ENCODE data around the gene RIN3.

Gene RIN3

DNA sequence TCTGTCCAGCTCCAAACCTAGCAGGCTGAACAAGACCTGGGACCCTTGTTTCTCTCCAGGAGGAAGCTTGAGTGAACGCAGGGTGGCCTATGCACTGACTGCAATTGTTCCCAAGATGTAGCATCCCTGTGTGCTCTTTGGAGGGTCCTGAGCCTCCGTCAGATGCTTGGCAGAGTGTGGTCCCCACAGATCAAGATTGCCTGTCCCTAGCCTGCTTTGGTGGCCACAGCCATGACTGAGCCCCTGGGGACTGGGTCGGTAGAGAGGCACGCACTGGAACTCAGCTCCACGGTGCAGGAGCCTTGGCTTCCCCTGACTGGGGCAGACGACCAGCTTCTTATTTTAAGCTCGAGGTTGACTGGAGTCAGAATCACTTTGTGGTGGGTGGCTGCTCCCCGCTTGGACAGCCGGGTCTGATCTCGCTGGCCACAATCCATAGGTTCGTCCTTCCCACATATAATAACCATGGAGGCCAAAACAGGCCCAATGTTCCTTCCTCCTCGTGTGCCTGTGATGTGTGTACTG is 137.1 kb downstream of the RIN3 start:
- Mint-ChIP-seq H3K4me1 (peaks cover 72% of the 10 kb centered on the region), H3K27ac (peak overlapping the region; percentile 99), H3K27me3 (no peaks in the 10 kb centered on the region), H3K9me3 (no peaks in the 10 kb centered on the region), H3K4me3 (peak overlapping the region; percentile 94 to 98)
- DNase-seq = peak in 1 of 2 donors; percentile 30
- ATAC-seq = peak; percentile 3

DNA sequence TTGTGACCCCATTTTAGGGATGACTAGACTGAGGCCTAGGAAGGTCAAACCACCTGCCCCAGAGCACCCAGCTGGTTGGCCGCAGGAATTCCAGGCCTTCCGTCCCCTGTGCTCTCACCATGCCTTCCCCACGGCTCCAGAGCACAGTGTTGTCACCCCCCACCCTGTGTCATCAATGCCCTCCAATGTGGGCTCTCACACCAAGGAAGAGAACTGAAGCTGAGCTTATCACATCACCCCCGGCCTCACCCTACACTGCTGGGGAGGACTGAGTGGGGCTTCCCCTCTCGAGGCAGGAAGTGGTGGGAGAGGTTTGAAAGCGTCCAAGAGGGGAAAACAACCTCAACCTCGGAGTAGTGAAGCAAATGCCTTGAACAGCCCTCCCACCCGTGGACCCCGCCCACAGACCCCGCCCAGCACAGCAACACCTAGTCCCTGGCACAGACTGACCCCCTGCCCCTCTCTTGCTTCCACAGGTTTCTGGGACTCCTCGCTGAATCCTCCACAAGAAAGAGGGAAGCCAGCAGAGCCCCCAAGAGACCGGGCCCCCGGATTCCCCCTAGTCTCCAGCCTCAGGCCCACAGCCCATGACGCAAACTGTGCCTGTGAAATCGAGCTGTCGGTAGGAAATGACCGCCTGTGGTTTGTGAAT is 137.7 kb downstream of the RIN3 start:
- Mint-ChIP-seq H3K4me3 (peak overlapping the region; percentile 94 to 98), H3K27me3 (no peaks in the 10 kb centered on the region), H3K9me3 (no peaks in the 10 kb centered on the region), H3K4me1 (peaks cover 72% of the 10 kb centered on the region), H3K27ac (peak overlapping the region; percentile 99)
- ATAC-seq (peak; percentile 91), DNase-seq (peak; percentile 82 to 92)

DNA sequence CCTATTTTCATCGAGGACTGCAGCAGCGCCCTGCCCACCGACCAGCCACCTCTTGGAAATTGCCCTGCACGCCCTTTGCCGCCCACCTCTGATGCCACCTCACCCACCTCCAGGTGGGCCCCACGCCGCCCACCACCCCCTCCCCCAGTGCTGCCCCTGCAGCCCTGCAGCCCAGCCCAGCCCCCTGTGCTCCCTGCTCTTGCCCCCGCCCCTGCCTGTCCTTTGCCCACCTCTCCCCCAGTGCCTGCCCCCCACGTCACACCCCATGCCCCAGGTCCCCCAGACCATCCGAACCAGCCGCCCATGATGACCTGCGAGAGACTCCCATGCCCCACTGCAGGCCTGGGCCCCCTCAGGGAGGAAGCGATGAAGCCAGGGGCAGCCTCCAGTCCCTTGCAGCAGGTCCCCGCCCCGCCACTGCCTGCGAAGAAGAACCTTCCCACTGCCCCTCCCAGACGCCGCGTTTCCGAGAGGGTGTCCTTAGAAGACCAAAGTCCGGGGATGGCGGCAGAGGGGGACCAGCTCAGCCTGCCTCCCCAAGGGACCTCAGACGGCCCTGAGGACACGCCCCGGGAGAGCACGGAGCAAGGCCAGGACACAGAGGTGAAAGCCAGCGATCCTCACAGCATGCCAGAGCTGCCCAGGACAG is 138.3 kb downstream of the RIN3 start:
- Mint-ChIP-seq H3K9me3 (no peaks in the 10 kb centered on the region), H3K27me3 (no peaks in the 10 kb centered on the region), H3K27ac (peak overlapping the region; percentile 99), H3K4me1 (peaks cover 72% of the 10 kb centered on the region), H3K4me3 (peak overlapping the region; percentile 94 to 98)
- ATAC-seq (peak; percentile 21), DNase-seq (peak; percentile 59 to 61)

DNA sequence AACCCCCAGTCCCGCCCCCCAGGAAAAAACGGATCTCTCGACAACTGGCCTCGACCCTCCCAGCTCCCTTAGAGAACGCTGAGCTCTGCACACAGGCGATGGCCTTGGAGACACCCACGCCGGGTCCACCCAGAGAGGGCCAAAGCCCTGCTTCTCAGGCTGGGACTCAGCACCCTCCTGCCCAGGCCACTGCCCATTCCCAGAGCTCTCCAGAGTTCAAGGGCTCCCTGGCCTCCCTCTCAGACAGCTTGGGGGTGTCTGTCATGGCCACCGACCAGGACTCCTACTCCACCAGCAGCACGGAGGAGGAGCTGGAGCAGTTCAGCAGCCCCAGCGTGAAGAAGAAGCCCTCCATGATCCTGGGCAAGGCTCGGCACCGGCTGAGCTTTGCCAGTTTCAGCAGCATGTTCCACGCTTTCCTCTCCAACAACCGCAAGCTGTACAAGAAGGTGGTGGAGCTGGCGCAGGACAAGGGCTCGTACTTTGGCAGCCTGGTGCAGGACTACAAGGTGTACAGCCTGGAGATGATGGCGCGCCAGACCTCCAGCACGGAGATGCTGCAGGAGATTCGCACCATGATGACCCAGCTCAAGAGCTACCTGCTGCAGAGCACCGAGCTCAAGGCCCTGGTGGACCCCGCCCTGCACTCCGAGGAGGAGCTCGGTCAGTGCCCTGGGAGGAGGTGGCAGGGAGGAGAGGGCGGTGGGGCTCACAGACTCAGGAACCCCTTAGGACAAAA is 139.0 kb downstream of the RIN3 start:
- Mint-ChIP-seq H3K27ac (peak overlapping the region; percentile 99), H3K4me1 (peaks cover 72% of the 10 kb centered on the region), H3K27me3 (no peaks in the 10 kb centered on the region), H3K9me3 (no peaks in the 10 kb centered on the region), H3K4me3 (peak overlapping the region; percentile 94 to 98)
- ATAC-seq = peak; percentile 5
- DNase-seq = peak; percentile 41 to 52

DNA sequence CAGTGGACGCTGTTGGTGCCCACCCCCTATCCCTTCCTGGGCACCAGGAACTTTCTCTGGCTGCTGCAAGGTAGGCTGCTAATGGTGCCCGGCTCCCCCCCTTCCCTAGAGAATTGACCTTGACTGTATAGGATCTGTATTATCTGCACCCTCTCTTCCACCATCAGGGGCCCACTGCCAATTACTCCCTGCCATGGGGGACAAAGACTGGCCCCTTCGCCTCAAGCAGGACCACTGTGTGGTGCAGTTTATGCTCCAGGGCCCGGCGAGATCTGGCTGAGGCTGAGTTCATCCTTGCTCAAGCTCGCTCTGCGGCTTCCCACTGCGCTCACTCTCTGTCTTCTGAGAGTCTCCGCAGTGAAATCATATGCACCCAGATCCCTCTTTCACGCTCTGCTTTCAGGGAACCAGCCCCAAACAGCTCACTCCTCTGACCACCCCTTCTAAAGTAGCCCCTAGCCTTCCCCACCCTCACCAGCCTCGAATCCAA is 139.6 kb downstream of the RIN3 start:
- peaks cover 72% of the 10 kb centered on the region for H3K4me1 Mint-ChIP-seq
- ATAC-seq (peak; percentile 19), DNase-seq (peak in 1 of 2 donors; percentile 53)
- no peaks in the 10 kb centered on the region for H3K27me3 Mint-ChIP-seq
- H3K9me3 Mint-ChIP-seq = no peaks in the 10 kb centered on the region
- peak overlapping the region; percentile 95 to 97 for H3K27ac Mint-ChIP-seq
- H3K4me3 Mint-ChIP-seq = peak overlapping the region; percentile 94 to 98

DNA sequence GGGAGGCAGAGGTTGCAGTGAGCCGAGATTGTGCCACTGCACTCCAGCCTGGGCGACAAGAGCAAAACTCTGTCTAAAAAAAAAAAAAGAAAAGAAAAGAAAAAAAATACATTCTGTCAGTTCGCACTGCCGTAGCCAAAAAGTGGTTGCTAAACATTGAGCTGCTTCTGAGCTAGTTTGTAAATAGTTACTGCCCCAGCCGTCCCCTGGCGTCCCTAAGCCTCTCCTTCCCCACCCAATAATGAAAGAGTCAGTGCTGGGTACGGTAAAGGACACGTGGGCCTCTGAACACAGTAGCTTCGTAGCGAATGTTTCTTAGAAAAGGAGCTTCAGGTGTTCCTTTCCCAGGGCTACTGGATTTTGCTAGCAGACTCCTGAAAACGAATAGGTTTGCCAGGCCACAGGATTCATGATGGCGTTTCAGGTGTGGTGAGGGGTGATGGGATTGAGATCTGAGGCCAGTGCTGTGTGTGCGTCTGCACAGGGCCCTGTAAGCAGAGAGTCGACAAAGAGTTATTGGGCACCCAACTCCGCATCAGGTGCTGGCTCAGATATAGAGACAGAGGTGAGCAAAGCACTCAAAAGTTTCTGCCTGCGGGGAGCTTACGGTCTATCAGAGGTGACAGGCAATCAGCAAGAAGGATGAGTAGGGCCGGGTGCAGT is 140.8 kb downstream of the RIN3 start:
- H3K4me1 Mint-ChIP-seq = peaks cover 72% of the 10 kb centered on the region
- H3K27me3 Mint-ChIP-seq = no peaks in the 10 kb centered on the region
- ATAC-seq (no peak), DNase-seq (no peak)
- no peaks in the 10 kb centered on the region for H3K9me3 Mint-ChIP-seq
- H3K4me3 Mint-ChIP-seq = peak overlapping the region; percentile 94 to 98
- H3K27ac Mint-ChIP-seq = peak overlapping the region; percentile 48 to 97

DNA sequence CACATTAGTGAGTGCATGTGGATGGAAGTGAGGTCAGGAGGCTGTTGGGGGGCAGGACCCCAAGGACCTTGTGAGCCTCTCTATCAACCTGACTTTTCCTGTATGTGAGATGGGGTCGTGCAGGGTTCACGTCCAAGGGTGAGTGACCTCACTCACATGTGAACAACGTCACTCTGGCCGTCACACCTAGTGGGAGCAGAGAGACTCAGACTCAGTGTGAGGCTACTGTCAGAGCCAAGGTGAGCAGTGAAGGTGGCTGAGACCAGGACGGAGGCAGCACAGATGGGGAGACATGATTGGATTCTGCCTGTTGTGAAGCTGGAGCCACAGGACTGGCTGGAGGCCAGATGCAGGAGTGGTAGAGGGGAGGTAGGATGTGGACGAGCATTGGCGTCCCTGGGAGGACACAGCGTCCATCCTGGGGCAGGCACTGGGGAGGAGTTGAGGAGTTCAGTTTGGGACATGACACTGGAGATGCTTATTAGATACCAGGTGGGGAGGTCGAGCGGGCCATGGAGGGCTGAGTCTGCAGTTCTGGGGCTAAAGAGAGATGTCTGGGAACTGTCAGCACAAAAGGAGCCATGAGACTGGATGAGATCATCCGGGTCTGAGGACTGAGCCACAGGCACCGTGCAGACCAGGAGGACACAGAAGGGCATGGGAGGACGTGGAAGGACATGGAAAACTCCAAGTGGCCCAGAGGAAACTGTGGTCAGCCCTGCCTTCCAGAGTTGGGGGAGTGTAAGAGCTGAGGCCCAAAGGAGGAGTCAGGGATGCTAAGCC is 142.0 kb downstream of the RIN3 start:
- H3K27ac Mint-ChIP-seq = peak overlapping the region; percentile 8 to 77
- no peaks in the 10 kb centered on the region for H3K9me3 Mint-ChIP-seq

DNA sequence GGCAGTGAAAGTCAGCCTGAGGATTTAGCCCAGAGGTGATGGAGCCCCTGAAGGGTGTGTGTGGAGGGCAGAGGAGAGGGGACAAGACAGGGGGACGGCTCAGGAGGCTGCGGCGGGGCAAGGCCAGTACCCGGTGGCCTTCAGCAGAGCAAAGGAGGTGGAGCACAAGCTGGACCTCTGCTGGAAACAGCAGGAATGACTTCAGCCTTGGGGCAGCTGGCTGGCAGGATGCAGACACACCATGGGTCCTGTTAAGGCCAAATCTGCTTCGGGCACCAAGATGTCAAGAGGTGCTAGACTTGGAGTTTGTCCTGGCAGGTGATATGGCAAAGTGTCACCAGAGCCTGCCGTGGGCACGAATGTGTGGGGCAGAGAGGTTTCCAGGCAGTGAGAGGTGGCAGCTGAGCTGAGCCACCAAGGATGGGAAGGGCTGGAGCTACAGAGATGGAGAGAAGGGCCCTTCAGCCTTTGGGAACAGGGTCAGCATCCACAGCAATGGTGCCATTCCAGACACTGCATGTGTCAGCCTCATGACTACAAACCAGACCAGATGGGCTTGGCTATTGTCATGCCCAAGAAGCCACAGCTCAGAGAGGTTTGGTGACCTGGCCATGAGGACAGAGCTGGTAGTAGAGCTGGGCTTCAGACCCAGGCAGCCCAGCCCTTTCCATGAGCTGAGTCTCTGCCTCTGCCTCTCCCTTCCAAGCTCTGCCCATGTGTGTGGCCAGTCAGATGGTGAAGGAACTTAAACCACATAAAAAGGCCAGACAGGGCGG is 142.9 kb downstream of the RIN3 start:
- H3K27me3 Mint-ChIP-seq = no peaks in the 10 kb centered on the region
- no peaks in the 10 kb centered on the region for H3K9me3 Mint-ChIP-seq
- DNase-seq (no peak), ATAC-seq (no peak)
- peak overlapping the region; percentile 77 to 94 for H3K27ac Mint-ChIP-seq
- peak overlapping the region; percentile 66 to 98 for H3K4me3 Mint-ChIP-seq
- peaks cover 73% of the 10 kb centered on the region for H3K4me1 Mint-ChIP-seq

More for the DNA sequence above, 142.0 kb downstream of the RIN3 start:
- DNase-seq (no peak), ATAC-seq (no peak)
- H3K4me3 Mint-ChIP-seq = peak overlapping the region; percentile 66 to 98
- peaks cover 72% of the 10 kb centered on the region for H3K4me1 Mint-ChIP-seq
- no peaks in the 10 kb centered on the region for H3K27me3 Mint-ChIP-seq

DNA sequence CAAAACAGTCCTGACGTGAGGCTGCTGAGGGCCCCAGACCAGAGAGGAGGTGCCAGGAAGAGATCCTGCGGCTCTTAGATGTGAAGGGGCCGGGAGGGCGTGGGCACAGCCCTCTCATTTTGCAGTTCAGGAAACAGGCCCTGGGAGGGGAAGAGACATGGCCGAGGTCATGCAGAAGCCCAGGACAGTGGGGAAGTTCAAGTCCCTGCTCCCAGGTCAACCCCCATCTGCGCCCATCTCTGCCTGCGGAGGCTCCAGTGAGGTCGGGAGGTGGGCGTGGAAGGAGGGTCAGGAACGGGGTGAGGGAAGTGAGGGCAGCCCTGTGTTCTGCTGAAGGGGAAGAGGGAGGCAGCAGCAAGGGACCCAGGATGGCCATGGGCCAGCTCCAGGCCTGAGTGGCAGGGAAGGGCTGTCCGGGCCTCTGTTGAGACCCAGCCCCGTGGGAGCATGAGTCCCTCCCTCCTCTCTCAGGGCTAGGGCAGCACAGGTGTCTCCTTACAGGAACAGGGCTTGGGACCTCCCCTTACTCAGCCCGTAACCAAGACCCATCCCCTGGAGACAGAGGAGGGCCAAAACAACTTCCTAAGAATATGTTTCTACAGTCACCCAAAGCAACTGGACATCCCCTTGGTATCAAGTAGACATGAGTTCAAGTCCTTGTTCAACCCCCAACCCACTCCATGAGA is 144.0 kb downstream of the RIN3 start:
- Mint-ChIP-seq H3K27ac (peak overlapping the region; percentile 79 to 94), H3K27me3 (no peaks in the 10 kb centered on the region), H3K9me3 (no peaks in the 10 kb centered on the region), H3K4me1 (peaks cover 84% of the 10 kb centered on the region), H3K4me3 (peak overlapping the region; percentile 43 to 98)
- DNase-seq (no peak), ATAC-seq (no peak)

DNA sequence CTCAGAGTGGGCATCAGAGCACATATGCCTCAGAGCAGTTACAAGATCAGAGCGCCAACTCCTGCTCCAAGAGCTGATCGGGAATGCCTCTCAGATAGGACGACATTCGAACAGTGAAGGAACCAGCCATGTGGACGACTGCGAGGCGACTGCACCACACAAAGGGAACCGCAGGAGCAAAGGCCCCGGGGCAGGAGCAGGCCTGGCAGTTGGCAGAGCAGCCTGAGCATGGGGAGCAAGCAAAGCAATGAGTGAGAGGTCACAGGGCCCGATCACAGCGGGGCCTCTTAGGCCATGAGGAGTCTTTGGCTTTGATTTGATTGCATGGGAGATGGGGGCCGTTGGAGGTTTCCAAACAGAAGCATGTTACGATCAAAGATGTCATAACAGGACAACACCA is 144.6 kb downstream of the RIN3 start:
- H3K27ac Mint-ChIP-seq = peak overlapping the region in 1 of 2 donors; percentile 82
- H3K27me3 Mint-ChIP-seq = no peaks in the 10 kb centered on the region
- H3K9me3 Mint-ChIP-seq = no peaks in the 10 kb centered on the region
- H3K4me3 Mint-ChIP-seq = peak overlapping the region in 1 of 2 donors; percentile 98
- H3K4me1 Mint-ChIP-seq = peaks cover 90% of the 10 kb centered on the region
- no peak for ATAC-seq
- DNase-seq = no peak

DNA sequence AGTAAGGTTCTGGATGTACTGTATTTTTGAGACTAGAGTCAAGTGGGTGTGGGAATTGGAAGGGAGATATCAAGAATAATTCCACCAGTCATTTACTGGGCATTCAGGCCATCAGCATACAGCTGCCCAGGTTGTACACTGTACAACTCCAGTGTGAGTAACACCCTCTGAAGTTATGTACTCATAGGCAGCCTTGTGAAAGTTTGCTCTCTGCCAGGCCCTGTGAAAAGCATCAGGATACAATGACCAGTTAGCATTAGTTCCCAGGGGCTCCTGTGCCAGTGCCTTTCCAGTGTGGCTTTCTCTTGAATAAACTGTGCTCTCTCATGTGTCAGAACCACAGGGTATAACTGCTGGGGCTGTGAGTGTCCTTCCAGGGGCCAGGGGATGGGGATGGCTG is 145.1 kb downstream of the RIN3 start:
- Mint-ChIP-seq H3K4me1 (peaks cover 95% of the 10 kb centered on the region), H3K27me3 (no peaks in the 10 kb centered on the region), H3K9me3 (no peaks in the 10 kb centered on the region), H3K4me3 (peak overlapping the region in 1 of 2 donors; percentile 98), H3K27ac (peak overlapping the region in 1 of 2 donors; percentile 82)
- no peak for DNase-seq
- no peak for ATAC-seq

DNA sequence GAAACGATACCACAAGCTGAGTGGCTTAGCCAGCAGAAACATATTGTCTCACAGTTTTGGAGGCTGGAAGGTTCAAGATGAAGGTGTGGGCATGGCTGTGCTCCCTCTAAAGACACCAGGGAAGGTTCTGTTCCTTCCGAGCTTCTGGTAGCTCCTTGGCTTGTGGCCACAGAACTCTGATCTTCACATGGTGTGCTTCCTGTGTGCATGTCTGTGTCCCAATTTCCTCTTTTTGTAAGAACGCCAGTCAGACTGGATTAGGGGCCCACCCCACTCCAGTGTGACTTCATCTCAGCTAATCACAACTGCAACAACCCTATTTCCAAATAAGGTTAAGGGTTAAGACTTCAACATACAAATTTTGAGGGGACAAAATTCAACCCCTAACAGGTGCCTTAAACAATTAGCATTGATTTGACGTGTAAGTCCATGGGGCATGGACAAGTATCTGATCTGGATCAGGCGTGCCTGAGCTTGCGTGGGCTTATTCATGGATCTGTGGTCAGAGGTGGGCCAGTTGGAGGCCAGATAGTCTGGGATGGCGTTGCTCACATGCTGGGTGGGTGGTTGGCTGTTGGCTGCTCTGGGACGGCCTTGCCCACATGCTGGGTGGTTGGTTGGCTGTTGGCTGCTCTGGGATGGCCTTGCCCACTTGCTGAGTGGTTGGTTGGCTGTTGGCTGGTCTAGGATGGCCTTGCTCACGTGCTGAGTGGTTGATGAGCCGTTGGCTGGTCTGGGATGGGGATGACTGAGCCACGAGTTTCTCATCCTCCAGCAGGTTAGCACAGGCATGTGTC is 146.4 kb downstream of the RIN3 start:
- H3K9me3 Mint-ChIP-seq = no peaks in the 10 kb centered on the region
- no peaks in the 10 kb centered on the region for H3K27me3 Mint-ChIP-seq
- ATAC-seq (no peak), DNase-seq (no peak)
- H3K4me1 Mint-ChIP-seq = peaks cover 100% of the 10 kb centered on the region
- H3K4me3 Mint-ChIP-seq = no peak overlapping the region
- H3K27ac Mint-ChIP-seq = peak overlapping the region in 1 of 2 donors; percentile 35

DNA sequence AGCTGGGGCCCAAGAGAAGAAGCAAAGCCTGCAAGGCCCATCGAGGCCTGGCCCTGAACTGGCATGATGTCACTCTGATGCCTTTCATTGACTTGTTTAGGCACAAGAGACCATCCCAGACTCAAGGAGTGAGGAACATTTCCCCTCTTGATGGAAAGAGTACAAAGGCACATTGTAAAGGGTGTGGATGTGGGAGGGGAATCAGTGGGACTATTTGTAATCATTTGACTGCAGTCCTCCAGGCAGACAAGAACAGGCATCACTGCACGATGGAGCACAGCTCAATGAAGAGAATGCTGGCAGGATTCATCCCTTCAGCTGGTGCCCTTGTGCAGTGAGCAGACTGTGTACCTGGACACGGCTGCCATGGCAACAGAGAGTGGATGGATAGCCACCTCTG is 147.0 kb downstream of the RIN3 start:
- ATAC-seq = no peak
- DNase-seq = no peak
- Mint-ChIP-seq H3K4me1 (peaks cover 100% of the 10 kb centered on the region), H3K4me3 (no peak overlapping the region), H3K27ac (no peak overlapping the region), H3K9me3 (no peaks in the 10 kb centered on the region), H3K27me3 (no peaks in the 10 kb centered on the region)
